HCT116 (cell line): ENCODE results near the gene PCAT7. TPM values are rescaled to one million over a fixed set of nuclear protein-coding genes. Genes with fewer than 3 reads are reported as not detected.

Source experiments
- ATAC-seq: fragments of 200-7000 bp; cut with Tn5 transposase; 2 replicates; pipeline ENCODE4 v1.9.1; 2020; ENCODE audit warnings: mild to moderate bottlenecking, moderate library complexity
- BruUV-seq: library from RNA; stranded (reverse); fragments of 400-500 nt; replicated peaks from 2 replicates; lab custom pipeline; 2021; lab: Mats Ljungman, UMichigan
- CTCF ChIA-PET: fragments of 300-600 bp; sonication (Branson Sonifier 250); formaldehyde crosslinking; loops from one replicate; lab custom pipeline; 2021; ENCODE audit warnings: antibody characterized with exemption; lab: Charles Lee
- POLR2A ChIA-PET: fragments of 300-600, 350-600 bp; sonication (Branson Sonifier 250); formaldehyde crosslinking; loops from one replicate; lab custom pipeline; 2021; ENCODE audit warnings: antibody characterized with exemption; lab: Charles Lee
- RAD21 ChIA-PET, 2 experiments: fragments of 300-600 bp; sonication (Branson Sonifier 250); formaldehyde crosslinking; loops; one replicate each; lab custom pipeline; 2023; ENCODE audit warnings: low total read pairs in 2 of 2; ENCODE audit not compliant: uncharacterized antibody in 2 of 2, unreplicated experiment in 2 of 2, low non-redundant PET in 1 of 2; lab: Charles Lee
- DNase-seq: peaks from one replicate; pipeline ENCODE4 v3.0.0-alpha.2; 2010; ENCODE audit warnings: low read depth, low spot score
- H2AFZ ChIP-seq: fragments of 200-600 bp; shearing (Covaris generic), sonication (generic); 2 replicates; pipeline ENCODE4 v1.6.1; 2017; ENCODE audit warnings: low read depth, mixed run types, mixed read lengths, antibody characterized with exemption, low read length; ENCODE audit not compliant: poor library complexity, severe bottlenecking
- H3K27ac ChIP-seq: 2 replicates; pipeline ENCODE4 v1.5.1; 2012; ENCODE audit warnings: low read depth, low read length
- H3K27me3 ChIP-seq: fragments of 200-600 bp; sonication (generic); 2 replicates; pipeline ENCODE4 v1.6.1; 2016; ENCODE audit warnings: mixed run types, low read length, mixed read lengths; ENCODE audit not compliant: insufficient read depth
- H3K36me3 ChIP-seq, 2 experiments: fragments of 200-500 bp in 1 of 2; fragments of 200-600 bp in 1 of 2; sonication (Bioruptor generic) in 1 of 2; sonication (generic) in 1 of 2; 2 replicates each; pipeline versions ENCODE4 v1.5.1 to v1.6.1; 2014 to 2016; ENCODE audit warnings: low read length in 2 of 2, inconsistent platforms in 1 of 2, mixed read lengths in 1 of 2, mixed run types in 1 of 2; ENCODE audit not compliant: insufficient read depth in 2 of 2, control insufficient read depth in 1 of 2
- H3K4me1 ChIP-seq, 2 experiments: fragments of 200-600 bp in 1 of 2; sonication (generic) in 1 of 2; 2 replicates each; pipeline versions ENCODE4 v1.5.1 to v1.6.1; 2012 to 2017; ENCODE audit warnings: low read length in 2 of 2, inconsistent platforms in 1 of 2, mild to moderate bottlenecking in 1 of 2, mixed read lengths in 1 of 2, mixed run types in 1 of 2, moderate library complexity in 1 of 2; ENCODE audit not compliant: insufficient read depth in 2 of 2, control insufficient read depth in 1 of 2
- H3K4me2 ChIP-seq: fragments of 200-600 bp; sonication (generic); 2 replicates; pipeline ENCODE4 v1.6.1; 2017; ENCODE audit warnings: mixed run types, low read length, mixed read lengths
- H3K4me3 ChIP-seq, 2 experiments: fragments of 200-600 bp in 1 of 2; sonication (generic) in 1 of 2; replicated peaks in 1 of 2; 2 replicates each; pipeline ENCODE4 v1.5.1; 2011 to 2016; ENCODE audit warnings: low read length in 2 of 2, control low read depth in 1 of 2, low read depth in 1 of 2, mild to moderate bottlenecking in 1 of 2, mixed read lengths in 1 of 2, mixed run types in 1 of 2
- H3K79me2 ChIP-seq: fragments of 200-600 bp; sonication (generic); 2 replicates; pipeline ENCODE4 v1.6.1; 2017; ENCODE audit warnings: mild to moderate bottlenecking, mixed run types, low read length, moderate library complexity, mixed read lengths; ENCODE audit not compliant: insufficient read depth
- H3K9ac ChIP-seq: fragments of 200-600 bp; sonication (generic); 2 replicates; pipeline ENCODE4 v1.6.1; 2016; ENCODE audit warnings: low read length, mixed read lengths
- H3K9me2 ChIP-seq: fragments of 200-600 bp; sonication (generic), shearing (Covaris generic); 2 replicates; pipeline ENCODE4 v1.6.1; 2017; ENCODE audit warnings: mixed run types, mild to moderate bottlenecking, moderate library complexity; ENCODE audit not compliant: insufficient read depth
- H3K9me3 ChIP-seq, 2 experiments: fragments of 200-500 bp in 1 of 2; fragments of 200-600 bp in 1 of 2; sonication (Bioruptor generic) in 1 of 2; sonication (generic) in 1 of 2; 2 replicates each; pipeline ENCODE4 v1.6.1; 2014 to 2017; ENCODE audit warnings: low read length in 2 of 2, mixed read lengths in 2 of 2, inconsistent platforms in 1 of 2, low read depth in 1 of 2, mild to moderate bottlenecking in 1 of 2, mixed run types in 1 of 2, moderate library complexity in 1 of 2; ENCODE audit not compliant: control insufficient read depth in 1 of 2, insufficient read depth in 1 of 2
- H4K20me1 ChIP-seq: fragments of 200-600 bp; sonication (generic), shearing (Covaris generic); 2 replicates; pipeline ENCODE4 v1.6.1; 2017; ENCODE audit warnings: mixed run types, mild to moderate bottlenecking, moderate library complexity; ENCODE audit not compliant: insufficient read depth
- CEBPB ChIP-seq: IDR thresholded peaks from 2 replicates; pipeline ENCODE4 v1.6.1; 2012; ENCODE audit warnings: low read depth
- EZH2 ChIP-seq: fragments of 200-600 bp; sonication (generic); IDR thresholded peaks from 2 replicates; pipeline ENCODE4 v1.6.1; 2017; ENCODE audit warnings: antibody characterized with exemption, mixed run types
- EZH2phosphoT487 ChIP-seq: fragments of 200-600 bp; IDR thresholded peaks from 2 replicates; pipeline ENCODE4 v1.6.1; 2018; ENCODE audit warnings: antibody characterized with exemption, borderline replicate concordance
- FOSL1 ChIP-seq: IDR thresholded peaks from 2 replicates; pipeline ENCODE4 v1.6.1; 2012; ENCODE audit warnings: low read depth
- POLR2A ChIP-seq: IDR thresholded peaks from 2 replicates; pipeline ENCODE4 v1.7.0; 2011; ENCODE audit warnings: borderline replicate concordance; ENCODE audit not compliant: insufficient read depth, insufficient read length; ENCODE audit errors: extremely low read depth
- POLR2AphosphoS5 ChIP-seq: IDR thresholded peaks from 2 replicates; pipeline ENCODE4 v1.6.1; 2011; ENCODE audit warnings: mild to moderate bottlenecking, low read depth, low read length, moderate library complexity
- RAD21 ChIP-seq: IDR thresholded peaks from 2 replicates; pipeline ENCODE4 v1.6.1; 2012; ENCODE audit warnings: low read depth, mild to moderate bottlenecking
- SIN3A ChIP-seq: IDR thresholded peaks from 2 replicates; pipeline ENCODE4 v1.6.1; 2012; ENCODE audit warnings: low read depth
- SP1 ChIP-seq: IDR thresholded peaks from 2 replicates; pipeline ENCODE4 v1.6.1; 2012; ENCODE audit warnings: low read depth
- SRF ChIP-seq: IDR thresholded peaks from 2 replicates; pipeline ENCODE4 v1.6.1; 2012; ENCODE audit warnings: low read depth
- TCF7L2 ChIP-seq: IDR thresholded peaks from 2 replicates; pipeline ENCODE4 v1.7.0; 2011; ENCODE audit warnings: borderline replicate concordance, inconsistent platforms; ENCODE audit not compliant: insufficient read depth, insufficient read length; ENCODE audit errors: extremely low read depth
- YY1 ChIP-seq: IDR thresholded peaks from 2 replicates; pipeline ENCODE4 v1.6.1; 2011; ENCODE audit warnings: low read length, low read depth, moderate library complexity, mild to moderate bottlenecking; ENCODE audit not compliant: insufficient replicate concordance; ENCODE audit errors: extremely low read depth
- intact Hi-C: fragments of 100-400 bp; cut with micrococcal nuclease; formaldehyde crosslinking; loops from 2 replicates; pipeline ENCODE4 v1.10.0; 2022
- total RNA-seq: library from RNA; stranded (reverse); gene quantifications from one replicate; pipeline ENCODE4 v1.2.1, GENCODE V29; 2021; ENCODE audit not compliant: unreplicated experiment
- TF ChIP-seq, protein P1 (sequence below): IDR thresholded peaks from 2 replicates; pipeline ENCODE4 v1.6.1; 2012; ENCODE audit warnings: low read depth
- TF ChIP-seq, protein P2 (sequence below), 3 experiments: fragments of 200-600 bp in 1 of 3; sonication (generic) in 1 of 3; IDR thresholded peaks in 2 of 3; conservative IDR thresholded peaks in 1 of 3; 2 replicates each; pipeline ENCODE4 v1.5.1; 2012 to 2017; ENCODE audit warnings: low read depth in 2 of 3, low read length in 2 of 3, antibody characterized with exemption in 1 of 3, borderline replicate concordance in 1 of 3, control low read depth in 1 of 3, mild to moderate bottlenecking in 1 of 3, mixed read lengths in 1 of 3, mixed run types in 1 of 3, moderate library complexity in 1 of 3; ENCODE audit not compliant: insufficient read depth in 1 of 3
- TF ChIP-seq, protein P3 (sequence below): IDR thresholded peaks from 2 replicates; pipeline ENCODE4 v1.6.1; 2012

Gene PCAT7
- total RNA-seq, 1 experiment from 2014 or later = 3.8 TPM

DNA sequence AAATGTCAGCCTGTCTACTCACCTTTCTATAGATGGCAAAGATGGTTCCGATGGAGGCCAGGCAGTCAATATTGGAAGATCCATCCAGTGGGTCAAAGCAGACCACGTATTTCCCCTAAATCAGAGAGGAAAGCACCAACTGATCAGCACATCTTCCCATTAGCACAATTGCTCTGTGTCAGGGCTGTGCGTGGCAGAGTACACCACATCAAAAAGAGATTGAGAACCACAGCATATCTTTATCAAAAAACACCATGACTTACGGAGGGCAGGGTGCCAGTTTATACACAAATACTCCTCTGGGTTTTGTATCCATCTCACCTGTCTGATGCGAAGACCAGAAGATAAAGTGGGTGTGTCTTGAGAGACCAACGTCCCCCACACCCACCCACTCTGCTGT, 29.7 kb downstream of the PCAT7 start:
- no peak for ATAC-seq

DNA sequence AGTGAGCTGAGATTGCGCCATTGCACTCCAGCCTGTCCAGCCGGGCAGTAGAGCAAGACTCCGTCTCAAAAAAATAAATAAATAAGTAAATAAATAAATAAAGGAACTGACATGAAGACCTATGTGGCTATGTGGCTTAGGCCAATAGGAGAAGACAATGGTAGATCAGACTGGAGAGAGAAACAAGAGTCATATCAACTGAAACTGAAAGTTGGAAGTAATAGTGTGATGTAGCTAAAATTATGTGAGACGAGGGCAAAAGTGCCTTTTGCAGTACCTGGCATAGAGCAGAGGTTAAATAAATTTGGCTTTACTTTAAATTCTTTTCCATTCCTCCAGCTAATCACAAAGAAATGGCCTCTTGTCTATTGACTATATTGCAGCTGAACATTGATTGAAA, 31.4 kb downstream of the PCAT7 start:
- no peak overlapping the region for H3K9ac ChIP-seq
- no peak for ATAC-seq
- CTCF ChIA-PET = no interaction called here
- TF ChIP-seq EZH2phosphoT487 = no peak
- TF ChIP-seq, protein P1, sequence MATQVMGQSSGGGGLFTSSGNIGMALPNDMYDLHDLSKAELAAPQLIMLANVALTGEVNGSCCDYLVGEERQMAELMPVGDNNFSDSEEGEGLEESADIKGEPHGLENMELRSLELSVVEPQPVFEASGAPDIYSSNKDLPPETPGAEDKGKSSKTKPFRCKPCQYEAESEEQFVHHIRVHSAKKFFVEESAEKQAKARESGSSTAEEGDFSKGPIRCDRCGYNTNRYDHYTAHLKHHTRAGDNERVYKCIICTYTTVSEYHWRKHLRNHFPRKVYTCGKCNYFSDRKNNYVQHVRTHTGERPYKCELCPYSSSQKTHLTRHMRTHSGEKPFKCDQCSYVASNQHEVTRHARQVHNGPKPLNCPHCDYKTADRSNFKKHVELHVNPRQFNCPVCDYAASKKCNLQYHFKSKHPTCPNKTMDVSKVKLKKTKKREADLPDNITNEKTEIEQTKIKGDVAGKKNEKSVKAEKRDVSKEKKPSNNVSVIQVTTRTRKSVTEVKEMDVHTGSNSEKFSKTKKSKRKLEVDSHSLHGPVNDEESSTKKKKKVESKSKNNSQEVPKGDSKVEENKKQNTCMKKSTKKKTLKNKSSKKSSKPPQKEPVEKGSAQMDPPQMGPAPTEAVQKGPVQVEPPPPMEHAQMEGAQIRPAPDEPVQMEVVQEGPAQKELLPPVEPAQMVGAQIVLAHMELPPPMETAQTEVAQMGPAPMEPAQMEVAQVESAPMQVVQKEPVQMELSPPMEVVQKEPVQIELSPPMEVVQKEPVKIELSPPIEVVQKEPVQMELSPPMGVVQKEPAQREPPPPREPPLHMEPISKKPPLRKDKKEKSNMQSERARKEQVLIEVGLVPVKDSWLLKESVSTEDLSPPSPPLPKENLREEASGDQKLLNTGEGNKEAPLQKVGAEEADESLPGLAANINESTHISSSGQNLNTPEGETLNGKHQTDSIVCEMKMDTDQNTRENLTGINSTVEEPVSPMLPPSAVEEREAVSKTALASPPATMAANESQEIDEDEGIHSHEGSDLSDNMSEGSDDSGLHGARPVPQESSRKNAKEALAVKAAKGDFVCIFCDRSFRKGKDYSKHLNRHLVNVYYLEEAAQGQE = no peak
- TF ChIP-seq YY1 = no peak
- TF ChIP-seq TCF7L2 = no peak
- TF ChIP-seq FOSL1 = no peak
- no peak for TF ChIP-seq SRF
- no peak for TF ChIP-seq EZH2
- no peak for TF ChIP-seq RAD21
- no peak for TF ChIP-seq SP1
- TF ChIP-seq, protein P2, sequence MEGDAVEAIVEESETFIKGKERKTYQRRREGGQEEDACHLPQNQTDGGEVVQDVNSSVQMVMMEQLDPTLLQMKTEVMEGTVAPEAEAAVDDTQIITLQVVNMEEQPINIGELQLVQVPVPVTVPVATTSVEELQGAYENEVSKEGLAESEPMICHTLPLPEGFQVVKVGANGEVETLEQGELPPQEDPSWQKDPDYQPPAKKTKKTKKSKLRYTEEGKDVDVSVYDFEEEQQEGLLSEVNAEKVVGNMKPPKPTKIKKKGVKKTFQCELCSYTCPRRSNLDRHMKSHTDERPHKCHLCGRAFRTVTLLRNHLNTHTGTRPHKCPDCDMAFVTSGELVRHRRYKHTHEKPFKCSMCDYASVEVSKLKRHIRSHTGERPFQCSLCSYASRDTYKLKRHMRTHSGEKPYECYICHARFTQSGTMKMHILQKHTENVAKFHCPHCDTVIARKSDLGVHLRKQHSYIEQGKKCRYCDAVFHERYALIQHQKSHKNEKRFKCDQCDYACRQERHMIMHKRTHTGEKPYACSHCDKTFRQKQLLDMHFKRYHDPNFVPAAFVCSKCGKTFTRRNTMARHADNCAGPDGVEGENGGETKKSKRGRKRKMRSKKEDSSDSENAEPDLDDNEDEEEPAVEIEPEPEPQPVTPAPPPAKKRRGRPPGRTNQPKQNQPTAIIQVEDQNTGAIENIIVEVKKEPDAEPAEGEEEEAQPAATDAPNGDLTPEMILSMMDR (IDR thresholded peaks at IDR 0.05 in 2 of 3, conservative IDR thresholded peaks at IDR 0.05 in 1 of 3; ENCODE audit: borderline replicate concordance in 1 of 3, insufficient read depth in 1 of 3, low read depth in 2 of 3, low read length in 2 of 3) = no peak
- TF ChIP-seq POLR2A = no peak
- TF ChIP-seq SIN3A = no peak
- TF ChIP-seq, all 23 proteins: peak for 0
- H3K27me3 ChIP-seq = no peaks in the 10 kb centered on the region
- no TSS peak for BruUV-seq
- H3K4me3 ChIP-seq = no peak overlapping the region
- ChIA-PET POLR2A (interaction anchor here (0.6 kb wide), 1 partner anchor 1915 kb away, joined by 3 read pairs; no protein-coding TSS in a partner anchor), RAD21 (no interaction called here)
- H3K27ac ChIP-seq = no peak overlapping the region
- intact Hi-C loops = no loop called here
- no peaks in the 10 kb centered on the region for H4K20me1 ChIP-seq
- no peak overlapping the region for H3K4me2 ChIP-seq
- H3K9me3 ChIP-seq = no peaks in the 10 kb centered on the region
- H3K79me2 ChIP-seq = no peaks in the 10 kb centered on the region
- no peak overlapping the region for H2AFZ ChIP-seq
- H3K9me2 ChIP-seq = no peaks in the 10 kb centered on the region
- no peak for DNase-seq
- no peaks in the 10 kb centered on the region for H3K36me3 ChIP-seq
- no peaks in the 10 kb centered on the region for H3K4me1 ChIP-seq

More for the DNA sequence above, 29.7 kb downstream of the PCAT7 start:
- Histone ChIP-seq H4K20me1 (no peaks in the 10 kb centered on the region), H3K79me2 (no peaks in the 10 kb centered on the region), H3K36me3 (no peaks in the 10 kb centered on the region), H3K4me2 (no peak overlapping the region), H3K27ac (no peak overlapping the region), H3K9me3 (no peaks in the 10 kb centered on the region), H3K9me2 (no peaks in the 10 kb centered on the region), H3K4me3 (no peak overlapping the region), H2AFZ (no peak overlapping the region), H3K4me1 (no peaks in the 10 kb centered on the region), H3K27me3 (no peaks in the 10 kb centered on the region), H3K9ac (no peak overlapping the region)
- ChIA-PET RAD21 (no interaction called here), CTCF (no interaction called here), POLR2A (no interaction called here)
- no peak for DNase-seq
- intact Hi-C loops = no loop called here
- TF ChIP-seq EZH2 = no peak
- TF ChIP-seq CEBPB = no peak
- TF ChIP-seq FOSL1 = no peak
- no peak for TF ChIP-seq TCF7L2
- no peak for TF ChIP-seq POLR2AphosphoS5
- no peak for TF ChIP-seq EZH2phosphoT487
- TF ChIP-seq, protein P3, sequence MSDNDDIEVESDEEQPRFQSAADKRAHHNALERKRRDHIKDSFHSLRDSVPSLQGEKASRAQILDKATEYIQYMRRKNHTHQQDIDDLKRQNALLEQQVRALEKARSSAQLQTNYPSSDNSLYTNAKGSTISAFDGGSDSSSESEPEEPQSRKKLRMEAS = no peak
- BruUV-seq = no TSS peak
